ENCODE measurements around the gene PCDHGA1.

GRCh38 chr5:141475625-141476131, 145.4 kb downstream of the PCDHGA1 start, which contains the start of gene PCDHGC3:
- TF ChIP-seq CTCF (optimal IDR thresholded peaks at IDR 0.05 in 1 of 3, IDR thresholded peaks at IDR 0.05 in 1 of 3, conservative IDR thresholded peaks at IDR 0.05 in 1 of 3; ENCODE audit: extremely low read depth in 1 of 3, insufficient read depth in 2 of 3, low read length in 3 of 3) (peak in 2 of 3 experiments; percentile 20 to 60), EZH2 (IDR thresholded peaks at IDR 0.05; ENCODE audit: low read length) (no peak)

Data from keratinocyte (primary cell).